Endodermal cell (in vitro differentiated cells): ENCODE results near the gene WFS1. TPM values are rescaled to one million over a fixed set of nuclear protein-coding genes. Genes with fewer than 3 reads are reported as not detected.

Experiments used
- DNase-seq: peaks from one replicate; pipeline ENCODE4 v3.0.0-alpha.2; 2017
- H3K27ac ChIP-seq: 2 replicates; pipeline ENCODE4 v1.5.1; 2013; ENCODE audit warnings: mild to moderate bottlenecking, low read depth, low read length, moderate library complexity
- H3K27me3 ChIP-seq: 2 replicates; pipeline ENCODE4 v1.6.1; 2013; ENCODE audit warnings: mild to moderate bottlenecking, low read length, moderate library complexity; ENCODE audit not compliant: insufficient read depth, control insufficient read depth, poor library complexity, severe bottlenecking
- H3K36me3 ChIP-seq: 2 replicates; pipeline ENCODE4 v1.7.0; 2013; ENCODE audit warnings: mild to moderate bottlenecking, low read length, moderate library complexity; ENCODE audit not compliant: control insufficient read depth, insufficient read depth
- H3K4me1 ChIP-seq: one replicate; pipeline ENCODE4 v1.7.0; 2013; ENCODE audit warnings: low read length; ENCODE audit not compliant: control insufficient read depth, insufficient read depth
- H3K4me3 ChIP-seq: 2 replicates; pipeline ENCODE4 v1.5.1; 2013; ENCODE audit warnings: mild to moderate bottlenecking, low read length, moderate library complexity
- H3K9ac ChIP-seq: 2 replicates; pipeline ENCODE4 v1.6.1; 2013; ENCODE audit warnings: mild to moderate bottlenecking, low read length, moderate library complexity; ENCODE audit not compliant: poor library complexity, severe bottlenecking; ENCODE audit errors: extremely low read depth
- H3K9me3 ChIP-seq: 2 replicates; pipeline ENCODE4 v1.6.1; 2013; ENCODE audit warnings: mild to moderate bottlenecking, low read length, moderate library complexity; ENCODE audit not compliant: control insufficient read depth
- H3K27ac Mint-ChIP-seq: 2 replicates; pipeline ENCODE4 v1.8.0; 2020; ENCODE audit warnings: mixed read lengths
- H3K27me3 Mint-ChIP-seq: 2 replicates; pipeline ENCODE4 v1.8.0; 2021; ENCODE audit warnings: mild to moderate bottlenecking, mixed read lengths; ENCODE audit not compliant: insufficient read depth
- H3K36me3 Mint-ChIP-seq: 2 replicates; pipeline ENCODE4 v1.8.0; 2020; ENCODE audit warnings: low read depth, mixed read lengths
- H3K4me1 Mint-ChIP-seq: 2 replicates; pipeline ENCODE4 v1.8.0; 2020; ENCODE audit warnings: mixed read lengths
- H3K4me3 Mint-ChIP-seq: 2 replicates; pipeline ENCODE4 v1.8.0; 2020; ENCODE audit warnings: mild to moderate bottlenecking, moderate library complexity, mixed read lengths
- H3K9me3 Mint-ChIP-seq: 2 replicates; pipeline ENCODE4 v1.8.0; 2020; ENCODE audit warnings: mild to moderate bottlenecking, mixed read lengths
- WGBS, 2 experiments: methylation state at CpG; one replicate each; pipeline versions ENCODE4 v1.1.5 to v1.1.7; 2013; ENCODE audit warnings: missing lambda C conversion rate in 2 of 2, mixed read lengths in 1 of 2; ENCODE audit not compliant: insufficient coverage in 1 of 2, insufficient read length in 1 of 2; 5-methylcytosine and 5-hydroxymethylcytosine counted together
- total RNA-seq, 2 donors: library from RNA; stranded (reverse); fragmentation: NEBNext Ultra II Directional in 1 of 2; extraction: Animal tissue kit (Norgen Biotek cat#: 25700) in 1 of 2; gene quantifications; 2 replicates in 1 of 2; 3 replicates in 1 of 2; pipeline ENCODE4 v1.2.1, GENCODE V29; 2021
- TF ChIP-seq, protein P1 (sequence below): fragments of 200-600 bp; sonication (generic); conservative IDR thresholded peaks from 2 replicates; pipeline ENCODE4 v1.5.0; 2021; ENCODE audit warnings: antibody characterized with exemption, mild to moderate bottlenecking

WFS1 gene
- total RNA-seq, 2 donors from 2014 or later, result 25.3 to 26.1 TPM

DNA sequence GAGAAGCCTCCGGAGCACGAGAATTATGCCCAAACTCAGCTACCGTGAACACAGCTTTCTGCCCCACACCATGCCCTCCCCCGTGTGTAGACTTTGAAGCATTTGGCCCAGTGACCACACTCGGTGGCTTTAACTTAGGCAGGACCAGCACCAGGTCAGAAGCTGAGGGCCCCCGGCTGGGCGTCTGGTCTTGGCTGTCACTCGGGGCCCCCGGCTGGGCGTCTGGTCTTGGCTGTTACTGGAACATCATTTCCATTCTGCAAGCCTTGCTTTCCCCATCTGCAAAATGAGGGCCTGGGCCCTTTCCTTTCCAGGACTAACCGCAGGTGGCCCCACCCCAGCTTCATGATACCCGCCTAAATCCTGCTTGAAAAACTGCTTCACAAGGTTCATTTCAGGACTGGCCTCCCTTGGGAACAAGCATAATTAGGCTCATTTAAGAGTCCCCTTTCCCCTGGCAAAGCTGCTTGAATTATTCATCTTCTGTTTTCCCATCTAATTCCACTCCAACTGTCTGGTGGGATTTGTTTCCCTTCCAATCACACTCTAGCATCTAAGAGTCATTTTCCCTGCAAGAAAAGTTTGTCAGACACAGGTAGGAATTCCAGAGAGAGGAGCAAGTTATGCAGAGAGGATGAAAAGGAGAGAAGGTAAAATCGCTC lies 82.5 kb downstream of the WFS1 start:
- Mint-ChIP-seq H3K4me3 (no peak overlapping the region), H3K27ac (no peak overlapping the region), H3K36me3 (no peaks in the 10 kb centered on the region), H3K9me3 (no peaks in the 10 kb centered on the region), H3K27me3 (no peaks in the 10 kb centered on the region), H3K4me1 (peaks cover 12% of the 10 kb centered on the region)
- TF ChIP-seq, protein P1, sequence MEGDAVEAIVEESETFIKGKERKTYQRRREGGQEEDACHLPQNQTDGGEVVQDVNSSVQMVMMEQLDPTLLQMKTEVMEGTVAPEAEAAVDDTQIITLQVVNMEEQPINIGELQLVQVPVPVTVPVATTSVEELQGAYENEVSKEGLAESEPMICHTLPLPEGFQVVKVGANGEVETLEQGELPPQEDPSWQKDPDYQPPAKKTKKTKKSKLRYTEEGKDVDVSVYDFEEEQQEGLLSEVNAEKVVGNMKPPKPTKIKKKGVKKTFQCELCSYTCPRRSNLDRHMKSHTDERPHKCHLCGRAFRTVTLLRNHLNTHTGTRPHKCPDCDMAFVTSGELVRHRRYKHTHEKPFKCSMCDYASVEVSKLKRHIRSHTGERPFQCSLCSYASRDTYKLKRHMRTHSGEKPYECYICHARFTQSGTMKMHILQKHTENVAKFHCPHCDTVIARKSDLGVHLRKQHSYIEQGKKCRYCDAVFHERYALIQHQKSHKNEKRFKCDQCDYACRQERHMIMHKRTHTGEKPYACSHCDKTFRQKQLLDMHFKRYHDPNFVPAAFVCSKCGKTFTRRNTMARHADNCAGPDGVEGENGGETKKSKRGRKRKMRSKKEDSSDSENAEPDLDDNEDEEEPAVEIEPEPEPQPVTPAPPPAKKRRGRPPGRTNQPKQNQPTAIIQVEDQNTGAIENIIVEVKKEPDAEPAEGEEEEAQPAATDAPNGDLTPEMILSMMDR, result no peak
- H3K27me3 ChIP-seq, result no peaks in the 10 kb centered on the region
- H3K9ac ChIP-seq, result no peak overlapping the region
- H3K4me1 ChIP-seq, result no peaks in the 10 kb centered on the region
- no peak for DNase-seq
- no peaks in the 10 kb centered on the region for H3K36me3 ChIP-seq
- no peak overlapping the region for H3K4me3 ChIP-seq
- no peak overlapping the region for H3K27ac ChIP-seq
- WGBS, 2 experiments, result 84 to 89% methylated on average over 6 to 13 of the region's 13 CpGs
- no peaks in the 10 kb centered on the region for H3K9me3 ChIP-seq

Other genes starting within 250 kb of the WFS1 start
- 10 to 100 TPM; 10.4 to 11.2 TPM for gene JAKMIP1, start 69.3 kb upstream of the WFS1 start, total RNA-seq
- gene PPP2R2C, start 202.8 kb downstream of the WFS1 start, total RNA-seq, result 10 to 100 TPM in 1 of 2 donors, 1 to 10 TPM in 1; 4.4 to 19.2 TPM